GM19035 (cell line): ENCODE data around the gene USP21.
"Not testable (repeated sequence)": the region's sequence is repeated elsewhere in the genome, so short reads cannot be mapped to it uniquely, and the experiment has no call there.

Experiments
- ATAC-seq: cut with Tn5 transposase; IDR thresholded peaks from one replicate; pipeline ENCODE4 v1.9.1; 2021; ENCODE audit not compliant: unreplicated experiment

The USP21 gene, protein sequence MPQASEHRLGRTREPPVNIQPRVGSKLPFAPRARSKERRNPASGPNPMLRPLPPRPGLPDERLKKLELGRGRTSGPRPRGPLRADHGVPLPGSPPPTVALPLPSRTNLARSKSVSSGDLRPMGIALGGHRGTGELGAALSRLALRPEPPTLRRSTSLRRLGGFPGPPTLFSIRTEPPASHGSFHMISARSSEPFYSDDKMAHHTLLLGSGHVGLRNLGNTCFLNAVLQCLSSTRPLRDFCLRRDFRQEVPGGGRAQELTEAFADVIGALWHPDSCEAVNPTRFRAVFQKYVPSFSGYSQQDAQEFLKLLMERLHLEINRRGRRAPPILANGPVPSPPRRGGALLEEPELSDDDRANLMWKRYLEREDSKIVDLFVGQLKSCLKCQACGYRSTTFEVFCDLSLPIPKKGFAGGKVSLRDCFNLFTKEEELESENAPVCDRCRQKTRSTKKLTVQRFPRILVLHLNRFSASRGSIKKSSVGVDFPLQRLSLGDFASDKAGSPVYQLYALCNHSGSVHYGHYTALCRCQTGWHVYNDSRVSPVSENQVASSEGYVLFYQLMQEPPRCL

DNA sequence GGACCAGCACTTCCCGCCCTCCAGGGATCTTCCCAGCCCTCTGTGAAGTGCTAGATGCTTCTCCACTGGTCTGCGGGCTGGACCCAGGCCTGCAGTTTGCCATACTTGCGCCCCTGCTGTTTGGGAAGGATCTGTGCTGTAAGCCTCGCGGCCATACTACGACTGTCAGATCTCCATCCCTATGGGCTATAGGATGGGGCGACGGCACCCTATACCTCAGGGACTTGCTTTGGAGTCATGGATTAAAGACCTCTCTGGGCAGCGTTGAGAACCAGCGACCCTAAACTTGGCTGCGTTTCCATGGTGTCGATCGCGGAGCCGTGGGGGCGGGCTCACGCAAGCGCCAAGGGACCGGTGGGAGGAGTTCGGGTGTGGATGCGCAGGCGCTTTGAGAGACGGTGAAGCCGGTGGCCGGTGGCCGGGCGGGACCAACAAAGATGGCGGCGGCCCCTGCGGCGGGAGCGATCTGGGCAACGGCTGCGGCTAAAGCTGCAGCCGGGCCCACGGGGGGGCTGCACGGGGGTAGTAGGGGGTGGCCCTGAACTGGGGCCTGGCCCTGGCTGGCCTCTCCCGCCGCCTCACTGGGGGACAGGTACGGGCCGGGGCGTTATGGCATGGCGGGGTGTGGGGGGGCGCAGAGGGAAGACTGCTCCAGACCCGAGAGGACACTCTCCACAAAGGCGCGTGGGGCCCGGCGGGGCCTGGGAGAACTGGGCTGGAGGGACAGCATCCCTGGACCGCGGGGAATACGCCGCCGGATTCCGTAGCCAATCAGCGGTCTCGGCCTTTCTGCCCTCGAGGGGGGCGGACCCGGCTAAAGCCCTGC lies at the start of gene USP21:
TSS of gene USP21 (plus strand) at position 414 of the 826 bp plus-strand sequence. CDS start 1,141 bp downstream, outside the sequence.
- peak; percentile 85 for ATAC-seq

DNA sequence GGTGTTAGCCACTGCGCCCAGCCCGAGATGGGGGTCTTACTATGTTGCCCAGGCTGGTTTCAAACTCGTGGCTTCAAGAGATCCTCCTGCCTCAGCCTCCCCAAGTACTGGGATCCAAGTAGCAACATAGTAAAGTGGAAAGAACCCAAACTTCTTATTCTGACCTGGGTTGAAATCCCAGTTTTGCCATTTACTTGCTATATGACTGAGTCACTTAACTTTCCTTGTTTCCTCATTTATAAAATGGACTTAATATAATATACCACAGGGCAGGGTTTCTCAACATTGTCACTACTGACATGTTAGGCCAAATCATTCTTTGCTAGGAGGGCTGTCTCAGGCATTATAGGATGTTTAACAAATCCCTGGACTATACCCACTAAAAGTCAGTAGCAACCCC lies 48.2 kb upstream of the USP21 start:
- ATAC-seq: no peak

- no peak for ATAC-seq
Measured at GRCh38 chr1:161111527-161111926, 47.8 kb upstream of the USP21 start.

DNA sequence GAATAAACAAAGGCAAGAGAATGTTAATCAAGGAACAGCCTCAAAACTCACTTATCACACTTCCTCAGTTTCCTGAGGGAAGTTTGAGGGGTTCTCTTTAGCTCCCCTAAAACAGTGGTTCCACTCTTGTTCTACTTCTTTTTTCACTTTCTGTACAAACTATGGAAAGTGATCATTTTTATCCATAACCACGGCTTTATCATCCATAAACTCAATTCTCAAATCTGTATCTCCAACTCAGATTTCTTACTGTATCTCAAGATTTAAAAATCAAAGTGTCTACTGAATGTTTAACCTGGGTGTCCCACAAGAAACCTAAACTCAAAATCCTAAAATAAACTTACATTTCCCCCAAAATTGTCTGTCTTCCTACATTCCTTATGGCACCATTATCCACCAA lies 45.4 kb upstream of the USP21 start:
- no peak for ATAC-seq

GRCh38 chr1:161114556-161114955 lies 44.7 kb upstream of the USP21 start:
- ATAC-seq: no peak

- no peak for ATAC-seq
Measured at GRCh38 chr1:161115132-161115711, 44.1 kb upstream of the USP21 start.

DNA sequence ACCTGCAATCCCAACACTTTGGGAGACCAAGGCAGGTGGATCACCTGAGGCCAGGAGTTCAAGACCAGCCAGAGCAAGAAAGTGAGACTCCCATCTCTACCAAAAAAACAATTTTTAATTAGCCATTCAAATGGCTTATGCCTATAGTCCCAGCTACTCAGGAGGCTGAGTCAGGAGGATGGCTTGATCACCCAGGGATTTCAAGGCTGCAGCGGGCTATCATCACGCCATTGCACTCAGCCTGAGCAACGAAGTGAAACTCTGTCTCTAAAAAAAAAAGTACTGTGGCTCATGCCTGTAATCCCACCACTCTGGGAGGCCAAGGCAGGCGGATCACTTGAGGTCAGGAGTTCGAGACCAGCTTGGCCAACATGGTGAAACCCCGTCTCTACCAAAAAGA lies 43.3 kb upstream of the USP21 start:
- ATAC-seq: not testable (repeated sequence)

- peak; percentile 76 for ATAC-seq
Measured at GRCh38 chr1:161117759-161118581, 41.3 kb upstream of the USP21 start, which contains the start of the genes NIT1 and PFDN2. TSS of gene NIT1 (plus strand) at chr1:161118105. CDS start at chr1:161118177, 72 bp downstream. TSS of gene PFDN2 (minus strand) at chr1:161118037. CDS start at chr1:161118026, 11 bp downstream.

DNA sequence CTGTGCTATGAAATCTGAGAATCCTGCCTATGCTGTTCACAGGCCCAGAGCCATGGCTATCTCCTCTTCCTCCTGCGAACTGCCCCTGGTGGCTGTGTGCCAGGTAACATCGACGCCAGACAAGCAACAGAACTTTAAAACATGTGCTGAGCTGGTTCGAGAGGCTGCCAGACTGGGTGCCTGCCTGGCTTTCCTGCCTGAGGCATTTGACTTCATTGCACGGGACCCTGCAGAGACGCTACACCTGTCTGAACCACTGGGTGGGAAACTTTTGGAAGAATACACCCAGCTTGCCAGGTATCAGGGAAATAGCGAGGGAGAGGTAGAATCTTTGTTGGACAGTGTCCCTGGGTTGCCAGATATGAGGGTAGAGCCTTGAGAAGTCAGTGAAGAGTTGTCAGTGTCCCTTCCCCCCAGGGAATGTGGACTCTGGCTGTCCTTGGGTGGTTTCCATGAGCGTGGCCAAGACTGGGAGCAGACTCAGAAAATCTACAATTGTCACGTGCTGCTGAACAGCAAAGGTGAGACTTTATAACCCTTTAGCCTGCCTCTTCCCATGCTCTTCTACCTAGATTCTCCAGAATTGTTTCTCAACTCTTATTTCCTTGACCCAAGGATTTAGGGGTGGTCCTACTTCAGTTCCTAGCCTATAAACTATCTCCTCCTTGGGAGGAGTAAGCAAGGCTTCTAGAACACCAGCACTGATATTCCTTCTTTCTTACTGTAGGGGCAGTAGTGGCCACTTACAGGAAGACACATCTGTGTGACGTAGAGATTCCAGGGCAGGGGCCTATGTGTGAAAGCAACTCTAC lies 40.0 kb upstream of the USP21 start:
- peak; percentile 56 for ATAC-seq

DNA sequence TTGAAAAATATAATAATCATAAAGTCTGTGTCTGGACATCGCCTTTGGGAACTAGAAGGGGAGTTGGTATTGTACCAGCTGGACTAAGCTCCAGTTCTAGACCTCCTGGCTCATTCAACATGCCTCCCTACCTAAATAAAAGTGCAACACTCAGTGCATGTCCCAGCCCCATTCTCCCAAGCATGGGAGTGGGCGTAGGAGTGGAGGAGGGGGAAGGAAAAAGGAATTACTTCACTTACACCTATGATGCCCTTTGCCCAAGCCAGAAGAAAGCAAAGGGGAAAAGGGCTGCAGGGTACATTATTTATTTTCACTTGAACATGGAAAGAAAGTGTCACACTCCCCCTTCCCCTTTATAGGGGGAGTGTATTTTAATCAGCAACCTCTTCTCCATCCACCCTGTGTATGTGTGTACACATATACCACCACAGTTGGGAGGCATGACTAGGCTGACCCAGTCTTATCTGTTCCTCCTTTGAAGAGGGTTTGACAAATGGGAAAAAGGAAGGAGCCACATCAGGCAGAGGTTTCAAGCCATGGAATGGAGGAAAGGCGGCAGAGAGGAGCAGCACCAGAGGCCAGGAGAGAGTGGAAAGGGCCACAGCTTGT lies 38.2 kb upstream of the USP21 start:
- no peak for ATAC-seq

GRCh38 chr1:161121834-161122233 lies 37.5 kb upstream of the USP21 start:
- ATAC-seq: no peak

GRCh38 chr1:161122967-161123366 lies 36.3 kb upstream of the USP21 start:
- no peak for ATAC-seq

DNA sequence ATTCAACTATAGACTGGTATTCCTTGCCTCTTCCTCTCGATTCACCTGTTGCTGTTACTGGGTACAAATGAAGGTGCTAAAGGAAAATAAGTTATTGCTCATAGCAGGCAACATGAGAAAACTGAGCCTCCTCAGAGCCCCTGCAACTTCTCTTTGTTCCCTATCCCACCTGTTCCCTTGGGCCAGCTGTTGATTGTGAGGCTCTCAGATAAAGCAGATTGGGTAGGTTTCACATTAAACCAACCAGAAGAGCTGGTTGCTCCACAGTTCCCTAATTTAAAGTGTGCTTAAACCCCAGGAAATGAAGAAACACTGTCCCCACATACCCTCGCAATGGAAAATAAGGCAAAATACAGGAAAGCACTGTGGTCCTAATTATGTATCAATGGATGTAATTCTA lies 31.7 kb upstream of the USP21 start:
- no peak for ATAC-seq

GRCh38 chr1:161128591-161129420 lies 30.5 kb upstream of the USP21 start:
- no peak for ATAC-seq

DNA sequence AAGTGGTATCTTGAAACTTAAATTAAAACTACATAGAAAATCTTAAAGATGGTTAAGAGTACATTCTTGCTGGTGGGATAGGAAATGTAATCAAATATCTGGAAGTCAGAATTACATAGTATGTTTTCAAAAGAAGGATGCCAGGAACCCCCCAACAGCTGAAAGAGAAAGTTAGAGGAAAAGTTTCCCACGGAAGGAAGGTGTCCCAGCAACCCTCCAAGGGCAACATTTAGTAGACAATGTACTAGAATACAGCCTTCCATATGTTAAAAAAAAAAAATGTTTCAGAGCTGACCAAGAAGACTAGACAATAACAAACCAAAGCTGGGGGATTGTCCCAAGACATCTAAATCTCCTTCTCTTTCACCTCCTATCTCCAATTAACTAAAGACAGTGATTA lies 29.0 kb upstream of the USP21 start:
- no peak for ATAC-seq

DNA sequence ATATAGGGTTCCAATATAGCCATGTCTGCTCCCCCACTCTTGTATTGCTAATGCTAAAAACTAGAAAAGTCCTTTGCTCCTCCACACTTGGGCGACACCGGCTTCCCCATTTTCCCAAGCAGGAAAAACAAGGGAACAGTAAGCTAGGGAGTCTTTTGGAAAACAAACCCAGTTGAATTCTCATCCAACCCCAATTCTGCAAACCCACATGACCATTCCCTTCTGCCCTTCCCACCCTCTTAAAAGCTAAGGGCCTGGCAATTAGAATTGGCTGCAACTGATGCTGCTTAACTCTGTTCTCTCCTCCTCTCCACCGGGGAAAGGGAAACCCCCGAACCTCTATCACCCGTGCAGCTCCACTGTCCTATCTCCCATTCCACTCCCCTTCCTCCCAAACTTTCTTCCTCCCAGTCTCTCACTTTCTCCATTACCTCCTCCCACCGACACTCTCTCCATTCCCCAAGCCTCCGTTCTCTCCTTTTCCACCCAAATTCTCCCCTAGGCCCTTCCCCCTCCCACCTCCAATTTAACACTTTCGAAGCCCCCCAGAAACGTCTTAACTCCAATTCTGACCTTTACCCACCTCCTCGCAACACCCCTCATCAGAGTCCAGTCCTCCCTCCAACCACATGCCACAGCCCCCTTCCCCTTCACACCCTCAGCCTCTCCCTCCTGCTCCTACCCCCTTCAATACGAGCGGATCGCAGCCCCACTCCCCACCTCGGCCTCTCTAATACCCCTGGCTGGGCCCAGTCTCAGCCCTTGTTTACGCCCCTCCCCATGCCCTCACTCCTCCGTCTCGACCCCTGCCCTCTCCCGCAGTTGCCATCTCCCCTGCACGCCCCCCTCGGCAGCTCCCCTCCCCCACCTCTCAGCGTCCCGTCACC lies 27.5 kb upstream of the USP21 start:
- ATAC-seq: no peak
